ENCODE results near the gene CDKN2A.
A peak's percentile ranks its signal among the peaks of the same experiment; 100 is the strongest.

Gene CDKN2A

GRCh38 chr9:21995666-21996398 lies 1.6 kb upstream of the CDKN2A start:
- peaks cover 19% of the 10 kb centered on the region for H3K4me1 ChIP-seq (ENCODE audit: insufficient read depth, low read length)
- no peaks in the 10 kb centered on the region for H3K9me3 ChIP-seq (ENCODE audit: control insufficient read depth, insufficient read depth, low read length)
- H3K9ac ChIP-seq (ENCODE audit: low read depth, low read length): peak overlapping the region; percentile 79; the same call in 1 of the 2 replicates
- H3K36me3 ChIP-seq (ENCODE audit: insufficient read depth, low read length): no peaks in the 10 kb centered on the region

GRCh38 chr9:21995006-21995665 lies 944 bp upstream of the CDKN2A start:
- Histone ChIP-seq H3K36me3 (ENCODE audit: insufficient read depth, low read length) (no peaks in the 10 kb centered on the region), H3K9ac (ENCODE audit: low read depth, low read length) (peak overlapping the region; percentile 79; the same call in 1 of the 2 replicates)

GRCh38 chr9:21994556-21995005 lies 389 bp upstream of the CDKN2A start, which contains the start of gene CDKN2B-AS1:
TSS of gene CDKN2B-AS1 (plus strand) at chr9:21994791.
- no peaks in the 10 kb centered on the region for H3K9me3 ChIP-seq (ENCODE audit: control insufficient read depth, insufficient read depth, low read length)
- H3K4me1 ChIP-seq (ENCODE audit: insufficient read depth, low read length): peaks cover 19% of the 10 kb centered on the region
- peak within 1 kb of the TSS; percentile 79; the same call in 1 of the 2 replicates for H3K9ac ChIP-seq (ENCODE audit: low read depth, low read length)
- H3K36me3 ChIP-seq (ENCODE audit: insufficient read depth, low read length): no peaks in the 10 kb centered on the region

More at GRCh38 chr9:21995006-21995665, 944 bp upstream of the CDKN2A start:
- Histone ChIP-seq H3K9me3 (ENCODE audit: control insufficient read depth, insufficient read depth, low read length) (no peaks in the 10 kb centered on the region), H3K4me1 (ENCODE audit: insufficient read depth, low read length) (peaks cover 19% of the 10 kb centered on the region)

- H3K36me3 ChIP-seq (ENCODE audit: insufficient read depth, low read length): no peaks in the 10 kb centered on the region
- peak overlapping the region; percentile 47; the same call in 1 of the 2 replicates for H3K9ac ChIP-seq (ENCODE audit: low read depth, low read length)
Measured at GRCh38 chr9:21993007-21993406, 1.2 kb downstream of the CDKN2A start.

GRCh38 chr9:21991072-21991959 lies 2.9 kb downstream of the CDKN2A start:
- no peaks in the 10 kb centered on the region for H3K9me3 ChIP-seq (ENCODE audit: control insufficient read depth, insufficient read depth, low read length)
- no peaks in the 10 kb centered on the region; the same call in 1 of the 2 replicates for H3K4me1 ChIP-seq (ENCODE audit: insufficient read depth, low read length)
- H3K36me3 ChIP-seq (ENCODE audit: insufficient read depth, low read length): no peaks in the 10 kb centered on the region
- H3K9ac ChIP-seq (ENCODE audit: low read depth, low read length): no peak overlapping the region

More at GRCh38 chr9:21993007-21993406, 1.2 kb downstream of the CDKN2A start:
- Histone ChIP-seq H3K9me3 (ENCODE audit: control insufficient read depth, insufficient read depth, low read length) (no peaks in the 10 kb centered on the region), H3K4me1 (ENCODE audit: insufficient read depth, low read length) (peaks cover 13% of the 10 kb centered on the region)

- H3K4me1 ChIP-seq (ENCODE audit: insufficient read depth, low read length): no peaks in the 10 kb centered on the region; the same call in 1 of the 2 replicates
- no peaks in the 10 kb centered on the region for H3K9me3 ChIP-seq (ENCODE audit: control insufficient read depth, insufficient read depth, low read length)
- peak overlapping the region; percentile 51; the same call in 1 of the 2 replicates for H3K9ac ChIP-seq (ENCODE audit: low read depth, low read length)
- H3K36me3 ChIP-seq (ENCODE audit: insufficient read depth, low read length): no peaks in the 10 kb centered on the region
Measured at GRCh38 chr9:21989440-21990189, 4.6 kb downstream of the CDKN2A start.

GRCh38 chr9:21988056-21988990 lies 5.9 kb downstream of the CDKN2A start:
- no peaks in the 10 kb centered on the region for H3K9me3 ChIP-seq (ENCODE audit: control insufficient read depth, insufficient read depth, low read length)
- no peaks in the 10 kb centered on the region; the same call in 1 of the 2 replicates for H3K4me1 ChIP-seq (ENCODE audit: insufficient read depth, low read length)
- H3K9ac ChIP-seq (ENCODE audit: low read depth, low read length): no peak overlapping the region
- no peaks in the 10 kb centered on the region for H3K36me3 ChIP-seq (ENCODE audit: insufficient read depth, low read length)

- Histone ChIP-seq H3K9me3 (ENCODE audit: control insufficient read depth, insufficient read depth, low read length) (no peaks in the 10 kb centered on the region), H3K4me1 (ENCODE audit: insufficient read depth, low read length) (no peaks in the 10 kb centered on the region; the same call in 1 of the 2 replicates), H3K36me3 (ENCODE audit: insufficient read depth, low read length) (no peaks in the 10 kb centered on the region), H3K9ac (ENCODE audit: low read depth, low read length) (no peak overlapping the region)
Measured at GRCh38 chr9:21985964-21986667, 8.1 kb downstream of the CDKN2A start.

- H3K4me1 ChIP-seq (ENCODE audit: insufficient read depth, low read length): no peaks in the 10 kb centered on the region
- no peaks in the 10 kb centered on the region for H3K36me3 ChIP-seq (ENCODE audit: insufficient read depth, low read length)
- H3K9me3 ChIP-seq (ENCODE audit: control insufficient read depth, insufficient read depth, low read length): no peaks in the 10 kb centered on the region
- no peak overlapping the region for H3K9ac ChIP-seq (ENCODE audit: low read depth, low read length)
Measured at GRCh38 chr9:21984101-21984500, 10.1 kb downstream of the CDKN2A start.

GRCh38 chr9:21983561-21983935 lies 10.6 kb downstream of the CDKN2A start:
- no peaks in the 10 kb centered on the region for H3K4me1 ChIP-seq (ENCODE audit: insufficient read depth, low read length)
- H3K9ac ChIP-seq (ENCODE audit: low read depth, low read length): no peak overlapping the region

GRCh38 chr9:21982861-21983560 lies 11.2 kb downstream of the CDKN2A start:
- no peaks in the 10 kb centered on the region for H3K4me1 ChIP-seq (ENCODE audit: insufficient read depth, low read length)
- no peak overlapping the region for H3K9ac ChIP-seq (ENCODE audit: low read depth, low read length)
- H3K9me3 ChIP-seq (ENCODE audit: control insufficient read depth, insufficient read depth, low read length): no peaks in the 10 kb centered on the region
- H3K36me3 ChIP-seq (ENCODE audit: insufficient read depth, low read length): no peaks in the 10 kb centered on the region

More at GRCh38 chr9:21983561-21983935, 10.6 kb downstream of the CDKN2A start:
- Histone ChIP-seq H3K9me3 (ENCODE audit: control insufficient read depth, insufficient read depth, low read length) (no peaks in the 10 kb centered on the region), H3K36me3 (ENCODE audit: insufficient read depth, low read length) (no peaks in the 10 kb centered on the region)

- Histone ChIP-seq H3K36me3 (ENCODE audit: insufficient read depth, low read length) (no peaks in the 10 kb centered on the region), H3K9me3 (ENCODE audit: control insufficient read depth, insufficient read depth, low read length) (no peaks in the 10 kb centered on the region), H3K9ac (ENCODE audit: low read depth, low read length) (no peak overlapping the region), H3K4me1 (ENCODE audit: insufficient read depth, low read length) (no peaks in the 10 kb centered on the region)
Measured at GRCh38 chr9:21982391-21982790, 11.8 kb downstream of the CDKN2A start.

Measured in ES-I3 (cell line).